HepG2 (cell line): ENCODE data around the gene AXIN1. TPM values are rescaled to one million over a fixed set of nuclear protein-coding genes. Genes with fewer than 3 reads are reported as not detected.

ENCODE experiments used
- ATAC-seq: fragments of 200-7000 bp; cut with Tn5 transposase; 3 replicates; pipeline ENCODE4 v1.9.1; 2020; ENCODE audit warnings: mild to moderate bottlenecking, moderate library complexity
- BruUV-seq: library from RNA; stranded (reverse); fragments of 400-500 nt; replicated peaks from 2 replicates; lab custom pipeline; 2021; lab: Mats Ljungman, UMichigan
- CTCF ChIA-PET: fragments of 300-600 bp; formaldehyde crosslinking; extraction: SDS; loops from one replicate; lab custom pipeline; 2021; ENCODE audit warnings: low total read pairs, inconsistent platforms, low intra/inter-chr PET ratio; lab: Yijun Ruan, JAX
- POLR2A ChIA-PET: fragments of 350-600 bp; sonication (Branson Sonifier 250); formaldehyde crosslinking; loops from one replicate; lab custom pipeline; 2020; ENCODE audit warnings: antibody characterized with exemption, inconsistent platforms; lab: Yijun Ruan, JAX
- DNase-seq: peaks from one replicate; pipeline ENCODE4 v3.0.0-alpha.2; 2015; ENCODE audit warnings: low spot score
- FAIRE-seq: peaks from 3 replicates; lab custom pipeline; 2011; peaks lifted over from hg19 to GRCh38; lab: Jason Lieb, UNC
- H2AFZ ChIP-seq: one replicate; pipeline ENCODE4 v1.6.1; 2011; ENCODE audit warnings: low read length, inconsistent platforms
- H3K27ac ChIP-seq: fragments of 300-600 bp; 3 replicates; pipeline ENCODE4 v1.8.0; 2011; ENCODE audit warnings: mixed run types, mild to moderate bottlenecking, mixed read lengths, low read length, inconsistent platforms; ENCODE audit not compliant: insufficient read depth; ENCODE audit errors: extremely low read length
- H3K27me3 ChIP-seq, 2 experiments: fragments of 200-600 bp in 1 of 2; 2 replicates in 1 of 2; 3 replicates in 1 of 2; pipeline versions ENCODE4 v1.6.0 to v1.8.0; 2011; ENCODE audit warnings: low read length in 2 of 2, mild to moderate bottlenecking in 2 of 2, moderate library complexity in 2 of 2, inconsistent platforms in 1 of 2; ENCODE audit not compliant: insufficient read depth in 2 of 2, control insufficient read depth in 1 of 2
- H3K36me3 ChIP-seq, 2 experiments: fragments of 200-600 bp in 1 of 2; replicated peaks in 1 of 2; 2 replicates in 1 of 2; 3 replicates in 1 of 2; pipeline versions ENCODE4 v1.5.1 to v1.8.0; 2011; ENCODE audit warnings: low read length in 2 of 2, inconsistent platforms in 1 of 2; ENCODE audit not compliant: insufficient read depth in 2 of 2, control insufficient read depth in 1 of 2
- H3K4me1 ChIP-seq: 2 replicates; pipeline ENCODE4 v1.5.1; 2012; ENCODE audit warnings: low read length, inconsistent platforms; ENCODE audit not compliant: insufficient read depth
- H3K4me2 ChIP-seq: 2 replicates; pipeline ENCODE4 v1.6.0; 2011; ENCODE audit warnings: low read depth, low read length, inconsistent platforms
- H3K4me3 ChIP-seq, 3 experiments: fragments of 200-600 bp in 1 of 3; sonication (generic), shearing (Covaris generic) in 1 of 3; replicated peaks in 1 of 3; 2 replicates each; pipeline ENCODE4 v1.5.1; 2011 to 2016; ENCODE audit warnings: low read length in 3 of 3, inconsistent platforms in 2 of 3, low read depth in 2 of 3, mild to moderate bottlenecking in 2 of 3, control low read depth in 1 of 3, mixed read lengths in 1 of 3; ENCODE audit not compliant: insufficient read depth in 1 of 3
- H3K79me2 ChIP-seq: one replicate; pipeline ENCODE4 v1.6.1; 2011; ENCODE audit warnings: low read length, inconsistent platforms; ENCODE audit not compliant: insufficient read depth
- H3K9ac ChIP-seq: 2 replicates; pipeline ENCODE4 v1.6.0; 2011; ENCODE audit warnings: mild to moderate bottlenecking, low read depth, low read length, inconsistent platforms; ENCODE audit not compliant: insufficient read depth
- H3K9me3 ChIP-seq: 2 replicates; pipeline ENCODE4 v1.5.1; 2012; ENCODE audit warnings: mild to moderate bottlenecking, low read length
- H4K20me1 ChIP-seq: 2 replicates; pipeline ENCODE4 v1.6.0; 2011; ENCODE audit warnings: inconsistent platforms, mild to moderate bottlenecking, low read length, moderate library complexity; ENCODE audit not compliant: insufficient read depth
- ATAD3A ChIP-seq: sonication (generic); formaldehyde crosslinking; IDR thresholded peaks from 2 replicates; pipeline ENCODE4 v1.4.0; 2020; ENCODE audit warnings: missing genetic modification reagents
- KMT2B ChIP-seq: IDR thresholded peaks from 2 replicates; pipeline ENCODE4 v1.6.1; 2016; ENCODE audit warnings: missing genetic modification reagents, missing compliant biosample characterization
- MAF1 ChIP-seq: sonication (generic); formaldehyde crosslinking; IDR thresholded peaks from 2 replicates; pipeline ENCODE4 v1.5.0; 2020; ENCODE audit warnings: missing genetic modification reagents, borderline replicate concordance
- MIER3 ChIP-seq: IDR thresholded peaks from 2 replicates; pipeline ENCODE4 v1.6.1; 2016; ENCODE audit warnings: missing compliant biosample characterization, borderline replicate concordance
- NR2F6 ChIP-seq, 2 experiments: IDR thresholded peaks; 2 replicates each; pipeline ENCODE4 v1.6.1; 2016; ENCODE audit warnings: antibody characterized with exemption in 1 of 2, mild to moderate bottlenecking in 1 of 2
- RARA ChIP-seq: IDR thresholded peaks from 2 replicates; pipeline ENCODE4 v1.6.1; 2016; ENCODE audit warnings: missing genetic modification reagents, missing compliant biosample characterization
- RELA ChIP-seq: sonication (generic); formaldehyde crosslinking; IDR thresholded peaks from 2 replicates; pipeline ENCODE4 v1.4.0; 2020; ENCODE audit warnings: missing genetic modification reagents
- RFX5 ChIP-seq: IDR thresholded peaks from 2 replicates; pipeline ENCODE4 v1.6.1; 2011; ENCODE audit warnings: low read depth, low read length, improper control_type of control experiment
- SMAD9 ChIP-seq: sonication (generic); formaldehyde crosslinking; IDR thresholded peaks from 2 replicates; pipeline ENCODE4 v1.5.1; 2020; ENCODE audit warnings: mild to moderate bottlenecking, missing genetic modification reagents
- SNAI1 ChIP-seq: sonication (generic); formaldehyde crosslinking; IDR thresholded peaks from 2 replicates; pipeline ENCODE4 v1.5.0; 2020; ENCODE audit warnings: mild to moderate bottlenecking, missing genetic modification reagents, borderline replicate concordance
- SNRNP70 ChIP-seq: fragments of 200-400 bp; formaldehyde crosslinking; IDR thresholded peaks from 2 replicates; pipeline ENCODE4 v1.6.1; 2017; ENCODE audit warnings: mild to moderate bottlenecking, low read depth, low read length, moderate library complexity
- TOPORS ChIP-seq: sonication (generic); formaldehyde crosslinking; IDR thresholded peaks from 2 replicates; pipeline ENCODE4 v1.8.0; 2023; ENCODE audit warnings: mild to moderate bottlenecking, missing genetic modification reagents
- ZNF354B ChIP-seq: sonication (generic); formaldehyde crosslinking; IDR thresholded peaks from 2 replicates; pipeline ENCODE4 v1.8.0; 2022; ENCODE audit warnings: mild to moderate bottlenecking, missing genetic modification reagents
- ZNF564 ChIP-seq: sonication (generic); formaldehyde crosslinking; IDR thresholded peaks from 2 replicates; pipeline ENCODE4 v1.8.1; 2023; ENCODE audit warnings: mild to moderate bottlenecking, missing genetic modification reagents
- ZNF761 ChIP-seq: sonication (generic); formaldehyde crosslinking; conservative IDR thresholded peaks from 2 replicates; pipeline ENCODE4 v1.4.0; 2020; ENCODE audit warnings: mild to moderate bottlenecking, missing genetic modification reagents
- ZSCAN31 ChIP-seq: sonication (generic); formaldehyde crosslinking; IDR thresholded peaks from 2 replicates; pipeline ENCODE4 v1.5.0; 2020; ENCODE audit warnings: low read depth, mild to moderate bottlenecking, missing genetic modification reagents
- WGBS: methylation state at CpG from one replicate; pipeline ENCODE4 v1.1.6; 2017; ENCODE audit warnings: low lambda C conversion rate; 5-methylcytosine and 5-hydroxymethylcytosine counted together
- in situ Hi-C: cut with HindIII; loops from 2 replicates; pipeline ENCODE4 v1.10.0; 2017; ENCODE audit warnings: low pct_unique_long_range_greater_than_20kb; ENCODE audit not compliant: extremely low pct_ligation_motif_present
- intact Hi-C: fragments of 100-400 bp; cut with micrococcal nuclease; formaldehyde crosslinking; loops from one replicate; pipeline ENCODE4 v1.10.0; 2022; ENCODE audit not compliant: unreplicated experiment
- polyA plus RNA-seq, 8 experiments: library from polyadenylated mRNA; depleted of rRNA in 3 of 8; stranded (reverse) in 7 of 8; unstranded in 1 of 8; fragments of >200 nt; fragmentation: Illumina TruSeq in 4 of 8; extraction: Trizol in 4 of 8; gene quantifications; 2 replicates each; pipeline versions ENCODE4 v1.2.1 to v1.2.3, GENCODE V29; 2011 to 2016; ENCODE audit warnings: low read depth in 4 of 8, missing spikeins in 1 of 8, mixed read lengths in 1 of 8; ENCODE audit not compliant: insufficient read depth in 1 of 8
- total RNA-seq, 5 experiments: library from RNA; depleted of rRNA; stranded (reverse); fragments of >200 nt; fragmentation: Illumina TruSeq; extraction: Trizol; gene quantifications; 2 replicates each; pipeline ENCODE4 v1.2.3, GENCODE V29; 2016; ENCODE audit warnings: low read depth in 1 of 5

The AXIN1 gene
- total and polyA plus RNA-seq, 2 of the 13 experiments (the other 11 are each of a cell fraction or from before 2014, with no cell fraction given): 24.0 to 26.0 TPM

GRCh38 chr16:252366-253337, 99.9 kb downstream of the AXIN1 start (continued):
- TF ChIP-seq RARA (CRISPR knock-in tag): no peak

- CTCF ChIA-PET: no interaction called here
- Histone ChIP-seq H3K4me3 (no peak overlapping the region), H3K9ac (no peak overlapping the region), H3K4me1 (no peaks in the 10 kb centered on the region; the same call in 1 of the 2 replicates), H3K27ac (no peak overlapping the region), H3K79me2 (no peaks in the 10 kb centered on the region), H3K27me3 (no peaks in the 10 kb centered on the region), H4K20me1 (no peaks in the 10 kb centered on the region), H3K36me3 (peaks cover 5 to 21% of the 10 kb centered on the region in 2 experiments; a peak in 2 of 5 replicates), H3K4me2 (no peak overlapping the region), H2AFZ (no peak overlapping the region), H3K9me3 (no peaks in the 10 kb centered on the region)
- intact Hi-C loops: no loop called here
- ATAC-seq: no peak
- in situ Hi-C loops: no loop called here
- WGBS: 90% methylated on average over 3 of the region's 12 CpGs
- POLR2A ChIA-PET: interaction anchor here (0.8 kb wide), 1 partner anchor 14 kb away, joined by 3 read pairs; no protein-coding TSS in a partner anchor
- no peak for DNase-seq
- no peak for TF ChIP-seq MIER3
- TF ChIP-seq ZNF564 (CRISPR knock-in tag): no peak
- BruUV-seq: no TSS peak
- no peak for FAIRE-seq
Measured at GRCh38 chr16:249431-249830, 103.1 kb downstream of the AXIN1 start.

GRCh38 chr16:247027-247426, 105.5 kb downstream of the AXIN1 start:
- Histone ChIP-seq H4K20me1 (no peaks in the 10 kb centered on the region), H3K36me3 (peaks cover 3 to 13% of the 10 kb centered on the region in 2 experiments; a peak in 2 of 5 replicates), H3K4me2 (no peak overlapping the region), H3K27ac (no peak overlapping the region), H3K4me3 (no peak overlapping the region), H3K9me3 (no peaks in the 10 kb centered on the region), H3K9ac (no peak overlapping the region), H3K79me2 (no peaks in the 10 kb centered on the region), H2AFZ (no peak overlapping the region), H3K4me1 (peaks cover 9% of the 10 kb centered on the region), H3K27me3 (no peaks in the 10 kb centered on the region)
- FAIRE-seq (no peak), DNase-seq (no peak), ATAC-seq (no peak)
- CTCF ChIA-PET: no interaction called here
- in situ Hi-C loops: no loop called here
- POLR2A ChIA-PET: no interaction called here
- BruUV-seq: no TSS peak
- 96% methylated on average over 12 of the region's 12 CpGs for WGBS
- intact Hi-C loops: no loop called here
- TF ChIP-seq NR2F6 (IDR thresholded peaks at IDR 0.05): no peak
- TF ChIP-seq NR2F6 (CRISPR knock-in tag; IDR thresholded peaks at IDR 0.05): no peak
- no peak for TF ChIP-seq ATAD3A (CRISPR knock-in tag)
- TF ChIP-seq SMAD9 (CRISPR knock-in tag): no peak
- TF ChIP-seq MAF1: no peak
- TF ChIP-seq TOPORS (CRISPR knock-in tag): no peak
- no peak for TF ChIP-seq RELA (CRISPR knock-in tag)
- TF ChIP-seq SNRNP70: no peak
- no peak for TF ChIP-seq ZSCAN31
- no peak for TF ChIP-seq RFX5
- TF ChIP-seq ZNF761 (CRISPR knock-in tag): no peak
- TF ChIP-seq SNAI1 (CRISPR knock-in tag): no peak
- no peak for TF ChIP-seq KMT2B (CRISPR knock-in tag)
- TF ChIP-seq ZNF354B (CRISPR knock-in tag): no peak
